ENCODE results near the gene CBL. TPM values are rescaled to one million over a fixed set of nuclear protein-coding genes. Genes with fewer than 3 reads are reported as not detected.

The CBL gene
- total RNA-seq, 1 experiment from 2014 or later, result 56.4 TPM

DNA sequence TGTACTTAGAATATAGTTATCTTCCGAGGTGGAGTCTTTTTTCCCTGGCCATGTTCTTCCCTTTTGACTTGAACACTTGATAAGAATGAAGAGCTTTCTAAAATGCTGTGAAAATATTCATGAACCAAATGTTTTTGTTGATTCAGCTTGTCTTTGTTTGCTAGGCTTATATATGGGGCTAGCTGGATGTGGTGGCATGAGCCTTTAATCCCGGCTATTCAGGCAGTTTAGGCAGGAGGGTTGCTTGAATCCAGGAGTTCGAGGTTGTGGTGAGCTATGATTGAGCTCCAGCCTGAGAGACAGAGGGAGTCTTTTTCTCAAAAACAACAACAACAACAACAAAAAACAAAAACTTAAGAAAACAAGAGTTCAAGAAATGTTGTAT is 23.1 kb downstream of the CBL start:
- Histone ChIP-seq H2BK12ac (ENCODE audit: insufficient read length, low read depth, low read length) (no peak overlapping the region), H3K9ac (ENCODE audit: extremely low read depth, insufficient read length, low read length) (no peak overlapping the region), H3K4me1 (ENCODE audit: insufficient read depth, low read length) (no peaks in the 10 kb centered on the region; the same call in 1 of the 2 replicates), H3K79me1 (ENCODE audit: insufficient read depth, low read depth, low read length, poor library complexity, severe bottlenecking) (peaks cover 5% of the 10 kb centered on the region), H3K18ac (ENCODE audit: insufficient read length, low read depth, low read length) (no peak overlapping the region), H4K5ac (ENCODE audit: insufficient read length, low read depth, low read length) (no peak overlapping the region), H3K23ac (ENCODE audit: insufficient read length, low read depth, low read length) (no peak overlapping the region), H4K8ac (replicated peaks; ENCODE audit: insufficient read length, low read depth, low read length) (no peak overlapping the region), H3K14ac (ENCODE audit: insufficient read depth, low read length) (no peak overlapping the region), H2BK15ac (ENCODE audit: low read depth, low read length) (no peak overlapping the region), H3K27ac (ENCODE audit: insufficient read length, low read depth, low read length) (no peak overlapping the region), H3K9me3 (ENCODE audit: control insufficient read depth, low read depth, low read length) (no peaks in the 10 kb centered on the region), H3K23me2 (ENCODE audit: insufficient read length, low read depth, low read length, poor library complexity, severe bottlenecking) (no peaks in the 10 kb centered on the region), H3K56ac (ENCODE audit: insufficient read length, low read depth, low read length) (no peak overlapping the region), H3K4me2 (ENCODE audit: insufficient read depth, insufficient read length, low read length) (no peak overlapping the region), H2BK20ac (ENCODE audit: low read depth, low read length, poor library complexity, severe bottlenecking) (no peak overlapping the region), H2BK120ac (ENCODE audit: low read depth, low read length, poor library complexity, severe bottlenecking) (no peak overlapping the region), H4K91ac (ENCODE audit: insufficient read length, low read depth, low read length) (no peak overlapping the region), H3T11ph (ENCODE audit: low read length) (no peak overlapping the region), H4K20me1 (ENCODE audit: control insufficient read depth, insufficient read depth, insufficient read length) (no peaks in the 10 kb centered on the region), H3K79me2 (ENCODE audit: insufficient read depth, low read length) (peaks cover 6% of the 10 kb centered on the region; the same call in 1 of the 2 replicates), H3K4ac (ENCODE audit: low read depth, low read length) (no peak overlapping the region), H2BK5ac (ENCODE audit: insufficient read length, low read length) (no peak overlapping the region), H2AFZ (ENCODE audit: low read length) (no peak overlapping the region), H3K27me3 (ENCODE audit: insufficient read depth, low read length) (no peaks in the 10 kb centered on the region), H2AK5ac (ENCODE audit: insufficient read length, low read length) (no peak overlapping the region)
- DNase-seq, result no peak
- Mint-ChIP-seq H3K27ac (peak overlapping the region in 2 of 3 experiments; percentile 24 to 85; a peak in 3 of 7 replicates), H3K9me3 (no peaks in the 10 kb centered on the region), H3K4me3 (no peak overlapping the region), H3K27me3 (ENCODE audit: low read depth) (no peaks in the 10 kb centered on the region), H3K4me1 (peaks cover 9 to 12% of the 10 kb centered on the region in 2 experiments), H3K36me3 (ENCODE audit: insufficient read depth in 1 of 3, low read depth in 3 of 3) (peaks cover 8 to 29% (median 24%) of the 10 kb centered on the region in 3 experiments; a peak in 5 of 7 replicates)
- TF ChIP-seq, protein P1, sequence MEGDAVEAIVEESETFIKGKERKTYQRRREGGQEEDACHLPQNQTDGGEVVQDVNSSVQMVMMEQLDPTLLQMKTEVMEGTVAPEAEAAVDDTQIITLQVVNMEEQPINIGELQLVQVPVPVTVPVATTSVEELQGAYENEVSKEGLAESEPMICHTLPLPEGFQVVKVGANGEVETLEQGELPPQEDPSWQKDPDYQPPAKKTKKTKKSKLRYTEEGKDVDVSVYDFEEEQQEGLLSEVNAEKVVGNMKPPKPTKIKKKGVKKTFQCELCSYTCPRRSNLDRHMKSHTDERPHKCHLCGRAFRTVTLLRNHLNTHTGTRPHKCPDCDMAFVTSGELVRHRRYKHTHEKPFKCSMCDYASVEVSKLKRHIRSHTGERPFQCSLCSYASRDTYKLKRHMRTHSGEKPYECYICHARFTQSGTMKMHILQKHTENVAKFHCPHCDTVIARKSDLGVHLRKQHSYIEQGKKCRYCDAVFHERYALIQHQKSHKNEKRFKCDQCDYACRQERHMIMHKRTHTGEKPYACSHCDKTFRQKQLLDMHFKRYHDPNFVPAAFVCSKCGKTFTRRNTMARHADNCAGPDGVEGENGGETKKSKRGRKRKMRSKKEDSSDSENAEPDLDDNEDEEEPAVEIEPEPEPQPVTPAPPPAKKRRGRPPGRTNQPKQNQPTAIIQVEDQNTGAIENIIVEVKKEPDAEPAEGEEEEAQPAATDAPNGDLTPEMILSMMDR (conservative IDR thresholded peaks at IDR 0.05), result no peak
- no CpG with 5 or more reads among the region's 3 CpGs for WGBS (ENCODE audit: extremely low coverage, insufficient read length, low lambda C conversion rate)

Data from H9 (cell line).